HCT116 (cell line): ENCODE results near the gene RPL3.

Experiments
- POLR2AphosphoS5 ChIP-seq: IDR thresholded peaks from 2 replicates; pipeline ENCODE4 v1.6.1; 2011; ENCODE audit warnings: mild to moderate bottlenecking, low read depth, low read length, moderate library complexity
- TF ChIP-seq, protein P1 (sequence below), 3 experiments: fragments of 200-600 bp in 1 of 3; sonication (generic) in 1 of 3; IDR thresholded peaks in 2 of 3; conservative IDR thresholded peaks in 1 of 3; 2 replicates each; pipeline ENCODE4 v1.5.1; 2012 to 2017; ENCODE audit warnings: low read depth in 2 of 3, low read length in 2 of 3, antibody characterized with exemption in 1 of 3, borderline replicate concordance in 1 of 3, control low read depth in 1 of 3, mild to moderate bottlenecking in 1 of 3, mixed read lengths in 1 of 3, mixed run types in 1 of 3, moderate library complexity in 1 of 3; ENCODE audit not compliant: insufficient read depth in 1 of 3

DNA sequence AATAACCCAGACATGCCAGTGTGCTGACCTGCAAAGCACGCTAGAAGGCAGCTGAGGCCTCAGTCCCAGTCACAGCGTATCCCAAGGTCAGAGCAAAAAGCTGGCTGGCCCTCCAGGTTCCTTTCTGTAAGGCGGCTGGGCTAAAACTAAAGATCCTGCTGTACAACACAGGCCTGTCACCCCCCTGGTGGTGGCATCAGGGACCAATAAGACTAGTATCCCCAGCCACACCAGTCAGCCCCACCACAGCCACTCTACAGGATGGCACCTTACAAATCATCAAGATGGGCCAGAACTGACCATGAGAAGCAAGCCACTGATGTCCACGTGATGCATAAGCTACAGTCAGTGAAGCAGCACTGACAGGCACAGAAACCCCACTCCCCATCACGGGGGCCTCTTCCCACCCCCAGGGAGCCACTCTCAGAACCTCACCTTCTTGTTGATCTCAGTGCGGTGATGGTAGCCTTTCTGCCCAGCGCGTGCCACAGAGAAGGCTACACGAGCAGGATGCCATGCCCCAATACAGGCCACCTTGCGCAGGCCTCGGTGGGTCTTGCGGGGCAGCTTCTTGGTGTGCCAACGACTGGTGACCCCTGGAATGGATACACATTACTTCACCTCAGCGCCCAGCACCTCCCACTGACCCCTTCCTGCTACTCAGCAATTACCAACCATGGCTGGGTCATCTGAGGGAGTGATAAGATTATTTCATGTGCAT, 5.0 kb downstream of the RPL3 start:
- TF ChIP-seq, protein P1, sequence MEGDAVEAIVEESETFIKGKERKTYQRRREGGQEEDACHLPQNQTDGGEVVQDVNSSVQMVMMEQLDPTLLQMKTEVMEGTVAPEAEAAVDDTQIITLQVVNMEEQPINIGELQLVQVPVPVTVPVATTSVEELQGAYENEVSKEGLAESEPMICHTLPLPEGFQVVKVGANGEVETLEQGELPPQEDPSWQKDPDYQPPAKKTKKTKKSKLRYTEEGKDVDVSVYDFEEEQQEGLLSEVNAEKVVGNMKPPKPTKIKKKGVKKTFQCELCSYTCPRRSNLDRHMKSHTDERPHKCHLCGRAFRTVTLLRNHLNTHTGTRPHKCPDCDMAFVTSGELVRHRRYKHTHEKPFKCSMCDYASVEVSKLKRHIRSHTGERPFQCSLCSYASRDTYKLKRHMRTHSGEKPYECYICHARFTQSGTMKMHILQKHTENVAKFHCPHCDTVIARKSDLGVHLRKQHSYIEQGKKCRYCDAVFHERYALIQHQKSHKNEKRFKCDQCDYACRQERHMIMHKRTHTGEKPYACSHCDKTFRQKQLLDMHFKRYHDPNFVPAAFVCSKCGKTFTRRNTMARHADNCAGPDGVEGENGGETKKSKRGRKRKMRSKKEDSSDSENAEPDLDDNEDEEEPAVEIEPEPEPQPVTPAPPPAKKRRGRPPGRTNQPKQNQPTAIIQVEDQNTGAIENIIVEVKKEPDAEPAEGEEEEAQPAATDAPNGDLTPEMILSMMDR (IDR thresholded peaks at IDR 0.05 in 2 of 3, conservative IDR thresholded peaks at IDR 0.05 in 1 of 3; ENCODE audit: borderline replicate concordance in 1 of 3, insufficient read depth in 1 of 3, low read depth in 2 of 3, low read length in 2 of 3), result peak in 2 of 3 experiments; percentile 31 to 41; a peak in 4 of 6 replicates
- TF ChIP-seq POLR2AphosphoS5, result peak; percentile 3; the same call in 1 of the 2 replicates
